NB4 (cell line): ENCODE measurements around the gene IMPG2.

ENCODE experiments used
- CTCF ChIP-seq: IDR thresholded peaks from one replicate; pipeline ENCODE4 v1.5.1; 2012; ENCODE audit warnings: low read depth, low read length
- POLR2A ChIP-seq: IDR thresholded peaks from 2 replicates; pipeline ENCODE4 v1.6.1; 2011; ENCODE audit warnings: mild to moderate bottlenecking; ENCODE audit not compliant: insufficient read length; ENCODE audit errors: extremely low read depth

DNA sequence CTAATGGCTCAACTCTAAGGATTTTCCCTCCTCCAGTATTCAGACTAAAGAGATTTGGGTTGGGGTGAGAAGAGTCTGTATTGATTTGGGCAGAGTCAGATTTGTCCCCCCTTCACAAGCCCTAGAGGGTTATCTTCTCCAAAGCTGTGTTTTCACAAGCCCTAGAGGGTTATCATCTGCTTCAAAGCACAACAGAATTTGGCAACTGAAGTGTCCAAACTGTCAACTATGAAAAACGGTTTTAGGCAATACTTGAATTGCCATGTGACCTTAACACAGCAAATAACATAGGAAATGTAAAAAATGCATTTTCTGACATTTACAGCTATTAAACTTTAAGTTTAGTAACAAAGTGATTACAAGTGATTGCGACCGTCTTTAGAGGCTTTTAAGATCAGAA, 119.9 kb downstream of the IMPG2 start:
- TF ChIP-seq POLR2A (no peak), CTCF (no peak)
